H1 (cell line): ENCODE data around the gene TEF. TPM values are rescaled to one million over a fixed set of nuclear protein-coding genes. Genes with fewer than 3 reads are reported as not detected.

Experiments
- CEBPB ChIP-seq: IDR thresholded peaks from 2 replicates; pipeline ENCODE4 v1.6.1; 2012; ENCODE audit warnings: low read depth, low read length
- CHD1 ChIP-seq: IDR thresholded peaks from 2 replicates; pipeline ENCODE4 v1.6.1; 2012; ENCODE audit warnings: low read depth, low read length, improper control_type of control experiment
- EGR1 ChIP-seq: IDR thresholded peaks from 2 replicates; pipeline ENCODE4 v1.6.1; 2011; ENCODE audit warnings: low read depth, low read length, borderline replicate concordance
- HDAC2 ChIP-seq, 2 experiments: fragments of 300-600 bp in 1 of 2; sonication (generic) in 1 of 2; IDR thresholded peaks; 2 replicates each; pipeline ENCODE4 v1.6.1; 2011 to 2012; ENCODE audit warnings: low read depth in 2 of 2, low read length in 2 of 2, mild to moderate bottlenecking in 2 of 2, moderate library complexity in 2 of 2, borderline replicate concordance in 1 of 2, inconsistent platforms in 1 of 2
- POLR2A ChIP-seq, 2 experiments: IDR thresholded peaks; 1 replicate in 1 of 2; 2 replicates in 1 of 2; pipeline ENCODE4 v1.6.1; 2011; ENCODE audit warnings: low read depth in 2 of 2, low read length in 2 of 2, mild to moderate bottlenecking in 2 of 2; ENCODE audit errors: control extremely low read depth in 1 of 2
- POLR2AphosphoS5 ChIP-seq: IDR thresholded peaks from 2 replicates; pipeline ENCODE4 v1.6.1; 2011; ENCODE audit warnings: low read depth, low read length
- RBBP5 ChIP-seq: IDR thresholded peaks from 2 replicates; pipeline ENCODE4 v1.7.1; 2012; ENCODE audit warnings: low read depth, mild to moderate bottlenecking, inconsistent platforms, low read length, moderate library complexity, borderline replicate concordance
- SUZ12 ChIP-seq: fragments of 200-600 bp; sonication (generic); IDR thresholded peaks from 2 replicates; pipeline ENCODE4 v1.6.1; 2012; ENCODE audit warnings: mild to moderate bottlenecking, inconsistent platforms, low read length, moderate library complexity, mixed read lengths
- TAF7 ChIP-seq: optimal IDR thresholded peaks from 2 replicates; pipeline ENCODE3; 2011; ENCODE audit warnings: low read depth, mild to moderate bottlenecking, inconsistent platforms, low read length, moderate library complexity, borderline replicate concordance
- polyA plus RNA-seq, 7 experiments: library from polyadenylated mRNA; depleted of rRNA in 3 of 7; stranded (reverse) in 5 of 7; unstranded in 2 of 7; fragments of >200 nt in 5 of 7; fragments of 200-250 nt in 2 of 7; gene quantifications; 1 replicate in 5 of 7; 2 replicates in 1 of 7; 4 replicates in 1 of 7; pipeline versions ENCODE4 v1.2.1 to v1.2.3, GENCODE V29; 2011 to 2013; ENCODE audit warnings: missing spikeins in 2 of 7, mixed read lengths in 2 of 7
- total RNA-seq: library from RNA; stranded (reverse); fragmentation: NEBNext Ultra II Directional; extraction: Animal tissue kit (Norgen Biotek cat#: 25700); gene quantifications from 2 replicates; pipeline ENCODE4 v1.2.1, GENCODE V29; 2021
- TF ChIP-seq, protein P1 (sequence below): fragments of 300-600 bp; sonication (generic); IDR thresholded peaks from 2 replicates; pipeline ENCODE4 v1.7.1; 2012; ENCODE audit warnings: low read length, moderate library complexity, mild to moderate bottlenecking, inconsistent platforms; ENCODE audit not compliant: insufficient replicate concordance

TEF gene
- total and polyA plus RNA-seq, 2 of the 8 experiments (the other 6 are each of a cell fraction or from before 2014, with no cell fraction given) = 7.4 to 9.0 TPM

DNA sequence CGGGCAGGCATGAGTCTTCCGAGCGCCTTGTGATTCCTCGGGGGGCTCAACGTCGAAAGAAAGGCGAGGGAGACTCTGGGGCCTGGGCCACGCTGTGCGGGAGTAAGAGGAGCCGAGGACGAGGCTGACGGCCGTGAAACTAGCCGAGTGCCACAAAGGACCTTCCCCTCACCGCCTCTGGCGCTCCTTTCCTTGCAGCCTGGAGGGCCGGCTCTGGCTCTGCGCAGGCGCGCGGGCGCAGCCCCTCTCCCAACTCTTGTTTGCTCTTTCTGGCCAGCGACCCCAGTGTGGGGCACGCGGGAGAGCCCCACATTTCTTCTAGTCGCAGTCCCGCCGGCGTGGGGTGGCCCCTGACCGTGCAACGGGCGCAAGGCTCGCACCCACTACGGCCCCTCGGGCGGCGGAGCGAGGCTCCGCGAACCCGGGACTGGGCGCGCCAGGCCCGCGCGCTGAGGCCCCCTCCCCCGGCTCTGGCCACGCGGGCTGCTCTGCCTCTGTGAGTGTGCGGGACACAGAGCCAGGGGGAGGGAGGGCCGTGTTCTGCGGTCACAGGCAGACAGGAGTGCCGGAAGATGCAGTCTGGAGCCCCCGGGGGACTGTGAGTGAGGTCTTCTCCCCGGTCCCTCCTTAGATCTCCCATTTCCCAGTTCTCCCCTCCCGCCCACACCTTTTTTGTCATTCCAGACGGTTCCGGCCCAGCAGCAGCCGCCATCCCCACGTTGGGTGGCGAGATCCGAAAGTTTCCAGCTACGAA is 65.9 kb downstream of the TEF start (continued):
- TF ChIP-seq, protein P1, sequence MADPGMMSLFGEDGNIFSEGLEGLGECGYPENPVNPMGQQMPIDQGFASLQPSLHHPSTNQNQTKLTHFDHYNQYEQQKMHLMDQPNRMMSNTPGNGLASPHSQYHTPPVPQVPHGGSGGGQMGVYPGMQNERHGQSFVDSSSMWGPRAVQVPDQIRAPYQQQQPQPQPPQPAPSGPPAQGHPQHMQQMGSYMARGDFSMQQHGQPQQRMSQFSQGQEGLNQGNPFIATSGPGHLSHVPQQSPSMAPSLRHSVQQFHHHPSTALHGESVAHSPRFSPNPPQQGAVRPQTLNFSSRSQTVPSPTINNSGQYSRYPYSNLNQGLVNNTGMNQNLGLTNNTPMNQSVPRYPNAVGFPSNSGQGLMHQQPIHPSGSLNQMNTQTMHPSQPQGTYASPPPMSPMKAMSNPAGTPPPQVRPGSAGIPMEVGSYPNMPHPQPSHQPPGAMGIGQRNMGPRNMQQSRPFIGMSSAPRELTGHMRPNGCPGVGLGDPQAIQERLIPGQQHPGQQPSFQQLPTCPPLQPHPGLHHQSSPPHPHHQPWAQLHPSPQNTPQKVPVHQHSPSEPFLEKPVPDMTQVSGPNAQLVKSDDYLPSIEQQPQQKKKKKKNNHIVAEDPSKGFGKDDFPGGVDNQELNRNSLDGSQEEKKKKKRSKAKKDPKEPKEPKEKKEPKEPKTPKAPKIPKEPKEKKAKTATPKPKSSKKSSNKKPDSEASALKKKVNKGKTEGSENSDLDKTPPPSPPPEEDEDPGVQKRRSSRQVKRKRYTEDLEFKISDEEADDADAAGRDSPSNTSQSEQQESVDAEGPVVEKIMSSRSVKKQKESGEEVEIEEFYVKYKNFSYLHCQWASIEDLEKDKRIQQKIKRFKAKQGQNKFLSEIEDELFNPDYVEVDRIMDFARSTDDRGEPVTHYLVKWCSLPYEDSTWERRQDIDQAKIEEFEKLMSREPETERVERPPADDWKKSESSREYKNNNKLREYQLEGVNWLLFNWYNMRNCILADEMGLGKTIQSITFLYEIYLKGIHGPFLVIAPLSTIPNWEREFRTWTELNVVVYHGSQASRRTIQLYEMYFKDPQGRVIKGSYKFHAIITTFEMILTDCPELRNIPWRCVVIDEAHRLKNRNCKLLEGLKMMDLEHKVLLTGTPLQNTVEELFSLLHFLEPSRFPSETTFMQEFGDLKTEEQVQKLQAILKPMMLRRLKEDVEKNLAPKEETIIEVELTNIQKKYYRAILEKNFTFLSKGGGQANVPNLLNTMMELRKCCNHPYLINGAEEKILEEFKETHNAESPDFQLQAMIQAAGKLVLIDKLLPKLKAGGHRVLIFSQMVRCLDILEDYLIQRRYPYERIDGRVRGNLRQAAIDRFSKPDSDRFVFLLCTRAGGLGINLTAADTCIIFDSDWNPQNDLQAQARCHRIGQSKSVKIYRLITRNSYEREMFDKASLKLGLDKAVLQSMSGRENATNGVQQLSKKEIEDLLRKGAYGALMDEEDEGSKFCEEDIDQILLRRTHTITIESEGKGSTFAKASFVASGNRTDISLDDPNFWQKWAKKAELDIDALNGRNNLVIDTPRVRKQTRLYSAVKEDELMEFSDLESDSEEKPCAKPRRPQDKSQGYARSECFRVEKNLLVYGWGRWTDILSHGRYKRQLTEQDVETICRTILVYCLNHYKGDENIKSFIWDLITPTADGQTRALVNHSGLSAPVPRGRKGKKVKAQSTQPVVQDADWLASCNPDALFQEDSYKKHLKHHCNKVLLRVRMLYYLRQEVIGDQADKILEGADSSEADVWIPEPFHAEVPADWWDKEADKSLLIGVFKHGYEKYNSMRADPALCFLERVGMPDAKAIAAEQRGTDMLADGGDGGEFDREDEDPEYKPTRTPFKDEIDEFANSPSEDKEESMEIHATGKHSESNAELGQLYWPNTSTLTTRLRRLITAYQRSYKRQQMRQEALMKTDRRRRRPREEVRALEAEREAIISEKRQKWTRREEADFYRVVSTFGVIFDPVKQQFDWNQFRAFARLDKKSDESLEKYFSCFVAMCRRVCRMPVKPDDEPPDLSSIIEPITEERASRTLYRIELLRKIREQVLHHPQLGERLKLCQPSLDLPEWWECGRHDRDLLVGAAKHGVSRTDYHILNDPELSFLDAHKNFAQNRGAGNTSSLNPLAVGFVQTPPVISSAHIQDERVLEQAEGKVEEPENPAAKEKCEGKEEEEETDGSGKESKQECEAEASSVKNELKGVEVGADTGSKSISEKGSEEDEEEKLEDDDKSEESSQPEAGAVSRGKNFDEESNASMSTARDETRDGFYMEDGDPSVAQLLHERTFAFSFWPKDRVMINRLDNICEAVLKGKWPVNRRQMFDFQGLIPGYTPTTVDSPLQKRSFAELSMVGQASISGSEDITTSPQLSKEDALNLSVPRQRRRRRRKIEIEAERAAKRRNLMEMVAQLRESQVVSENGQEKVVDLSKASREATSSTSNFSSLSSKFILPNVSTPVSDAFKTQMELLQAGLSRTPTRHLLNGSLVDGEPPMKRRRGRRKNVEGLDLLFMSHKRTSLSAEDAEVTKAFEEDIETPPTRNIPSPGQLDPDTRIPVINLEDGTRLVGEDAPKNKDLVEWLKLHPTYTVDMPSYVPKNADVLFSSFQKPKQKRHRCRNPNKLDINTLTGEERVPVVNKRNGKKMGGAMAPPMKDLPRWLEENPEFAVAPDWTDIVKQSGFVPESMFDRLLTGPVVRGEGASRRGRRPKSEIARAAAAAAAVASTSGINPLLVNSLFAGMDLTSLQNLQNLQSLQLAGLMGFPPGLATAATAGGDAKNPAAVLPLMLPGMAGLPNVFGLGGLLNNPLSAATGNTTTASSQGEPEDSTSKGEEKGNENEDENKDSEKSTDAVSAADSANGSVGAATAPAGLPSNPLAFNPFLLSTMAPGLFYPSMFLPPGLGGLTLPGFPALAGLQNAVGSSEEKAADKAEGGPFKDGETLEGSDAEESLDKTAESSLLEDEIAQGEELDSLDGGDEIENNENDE = no peak
- TF ChIP-seq RBBP5 (0 out of 2 replicates have a peak, but pooled peaks have one; percentile 1), POLR2AphosphoS5 (peak; percentile 6), CEBPB (no peak), HDAC2 (IDR thresholded peaks at IDR 0.05; ENCODE audit: borderline replicate concordance in 1 of 2, low read depth in 2 of 2, low read length in 2 of 2) (no peak), POLR2A (IDR thresholded peaks at IDR 0.05; ENCODE audit: control extremely low read depth in 1 of 2, low read depth in 2 of 2, low read length in 2 of 2) (peak in 1 of 2 experiments; percentile 60; a peak in 2 of 3 replicates), EGR1 (no peak), SUZ12 (no peak), TAF7 (no peak), CHD1 (0 out of 2 replicates have a peak, but pooled peaks have one; percentile 8)
